ENCODE results near the gene SIPA1L2.

DNA sequence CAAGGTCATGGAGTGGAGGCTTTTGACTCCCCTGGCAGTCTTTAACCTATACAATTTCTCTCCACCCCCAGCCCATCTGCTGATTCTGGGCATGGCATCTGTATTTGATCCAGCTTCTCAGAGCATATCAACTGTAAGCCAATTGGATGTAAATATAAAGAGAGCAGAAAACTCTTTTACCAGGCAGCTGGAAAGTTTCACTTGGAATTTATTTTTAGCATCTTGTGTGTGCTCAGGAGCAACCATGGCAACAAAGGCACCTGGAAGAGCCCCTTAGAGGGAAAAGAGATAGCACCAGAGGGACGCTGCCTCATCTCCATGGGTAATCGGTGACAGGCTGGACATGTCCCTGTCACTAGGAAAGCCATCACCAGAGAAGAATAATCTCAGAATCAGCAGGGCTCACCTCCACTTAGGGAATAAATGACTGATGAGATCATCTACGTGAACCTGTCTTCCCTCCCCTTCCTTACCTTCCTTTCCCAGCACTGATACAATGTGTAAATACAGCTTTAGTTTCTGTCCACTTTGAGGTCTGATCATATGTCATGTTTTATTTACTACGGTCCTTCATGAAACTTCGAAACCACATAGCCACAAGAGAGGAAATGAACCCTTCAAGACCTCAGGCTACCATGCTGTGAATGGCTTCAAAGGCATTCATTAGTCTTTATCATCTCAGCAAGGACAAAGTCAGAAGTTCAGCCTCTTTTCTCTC, 25.3 kb upstream of the SIPA1L2 start:
- TF ChIP-seq, protein P1, sequence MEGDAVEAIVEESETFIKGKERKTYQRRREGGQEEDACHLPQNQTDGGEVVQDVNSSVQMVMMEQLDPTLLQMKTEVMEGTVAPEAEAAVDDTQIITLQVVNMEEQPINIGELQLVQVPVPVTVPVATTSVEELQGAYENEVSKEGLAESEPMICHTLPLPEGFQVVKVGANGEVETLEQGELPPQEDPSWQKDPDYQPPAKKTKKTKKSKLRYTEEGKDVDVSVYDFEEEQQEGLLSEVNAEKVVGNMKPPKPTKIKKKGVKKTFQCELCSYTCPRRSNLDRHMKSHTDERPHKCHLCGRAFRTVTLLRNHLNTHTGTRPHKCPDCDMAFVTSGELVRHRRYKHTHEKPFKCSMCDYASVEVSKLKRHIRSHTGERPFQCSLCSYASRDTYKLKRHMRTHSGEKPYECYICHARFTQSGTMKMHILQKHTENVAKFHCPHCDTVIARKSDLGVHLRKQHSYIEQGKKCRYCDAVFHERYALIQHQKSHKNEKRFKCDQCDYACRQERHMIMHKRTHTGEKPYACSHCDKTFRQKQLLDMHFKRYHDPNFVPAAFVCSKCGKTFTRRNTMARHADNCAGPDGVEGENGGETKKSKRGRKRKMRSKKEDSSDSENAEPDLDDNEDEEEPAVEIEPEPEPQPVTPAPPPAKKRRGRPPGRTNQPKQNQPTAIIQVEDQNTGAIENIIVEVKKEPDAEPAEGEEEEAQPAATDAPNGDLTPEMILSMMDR (conservative IDR thresholded peaks at IDR 0.05; ENCODE audit: low read depth, low read length), result no peak
- TF ChIP-seq SMC3 (IDR thresholded peaks at IDR 0.05; ENCODE audit: low read depth, low read length) (no peak), RAD21 (IDR thresholded peaks at IDR 0.05; ENCODE audit: low read length) (no peak), RFX5 (IDR thresholded peaks at IDR 0.05; ENCODE audit: low read depth, low read length) (no peak), POLR2A (IDR thresholded peaks at IDR 0.05; ENCODE audit: low read depth, low read length) (no peak), BHLHE40 (IDR thresholded peaks at IDR 0.05; ENCODE audit: low read depth, low read length) (no peak), CEBPB (IDR thresholded peaks at IDR 0.05; ENCODE audit: low read depth, low read length) (no peak), RCOR1 (IDR thresholded peaks at IDR 0.05; ENCODE audit: insufficient replicate concordance, low read length) (no peak), MAZ (IDR thresholded peaks at IDR 0.05; ENCODE audit: borderline replicate concordance, low read depth, low read length) (no peak), NFE2L2 (IDR thresholded peaks at IDR 0.05; ENCODE audit: low read depth, low read length) (no peak), MAFK (IDR thresholded peaks at IDR 0.05; ENCODE audit: low read depth, low read length) (no peak)
- TF ChIP-seq, protein P2, sequence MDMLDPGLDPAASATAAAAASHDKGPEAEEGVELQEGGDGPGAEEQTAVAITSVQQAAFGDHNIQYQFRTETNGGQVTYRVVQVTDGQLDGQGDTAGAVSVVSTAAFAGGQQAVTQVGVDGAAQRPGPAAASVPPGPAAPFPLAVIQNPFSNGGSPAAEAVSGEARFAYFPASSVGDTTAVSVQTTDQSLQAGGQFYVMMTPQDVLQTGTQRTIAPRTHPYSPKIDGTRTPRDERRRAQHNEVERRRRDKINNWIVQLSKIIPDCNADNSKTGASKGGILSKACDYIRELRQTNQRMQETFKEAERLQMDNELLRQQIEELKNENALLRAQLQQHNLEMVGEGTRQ (IDR thresholded peaks at IDR 0.05; ENCODE audit: low read depth, low read length), result no peak

All from IMR-90 (cell line).